GOT3 (cell line): ENCODE results near the gene CALD1.

Experiments used
- DNase-seq: peaks from one replicate; lab custom pipeline; 2025; ENCODE audit warnings: mixed read lengths; lab: John Stamatoyannopoulos, UW

CALD1 gene

DNA sequence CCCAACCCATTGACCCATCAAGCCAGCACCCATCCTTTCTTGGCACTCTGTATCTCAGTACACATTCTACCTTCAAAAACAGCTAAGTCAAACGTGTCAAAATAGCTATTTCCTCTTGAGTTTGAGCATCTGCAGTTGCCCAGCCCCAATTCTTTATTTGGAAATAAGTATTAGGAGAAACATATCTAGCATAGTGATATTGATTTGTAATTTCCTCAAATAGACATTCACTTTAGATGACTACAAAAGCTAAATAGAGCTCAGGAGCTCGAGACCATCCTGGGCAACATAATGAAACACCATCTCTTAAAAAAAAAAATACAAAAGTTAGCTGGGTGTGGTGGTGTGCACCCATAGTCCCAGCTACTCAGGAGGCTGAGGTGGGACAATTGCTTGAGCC is 147.6 kb downstream of the CALD1 start:
- DNase-seq: no peak

DNA sequence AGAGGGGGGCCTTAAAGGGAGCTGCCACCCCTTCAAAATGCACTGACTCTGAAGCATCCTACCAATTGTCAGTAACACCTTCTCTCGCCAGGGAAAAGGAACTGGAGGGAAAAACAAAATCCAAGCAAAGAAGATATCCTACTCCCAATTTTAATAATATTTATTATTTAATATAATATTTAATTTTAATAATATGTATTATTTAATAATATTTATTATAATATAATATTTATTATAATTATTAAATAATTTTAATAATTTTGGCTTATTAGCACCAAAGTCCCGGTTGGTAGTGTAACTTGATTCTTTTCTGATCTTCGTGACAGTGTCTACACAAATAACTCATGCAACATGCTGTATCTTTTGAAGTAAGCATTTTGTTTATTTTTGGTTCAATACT is 148.3 kb downstream of the CALD1 start:
- no peak for DNase-seq

DNA sequence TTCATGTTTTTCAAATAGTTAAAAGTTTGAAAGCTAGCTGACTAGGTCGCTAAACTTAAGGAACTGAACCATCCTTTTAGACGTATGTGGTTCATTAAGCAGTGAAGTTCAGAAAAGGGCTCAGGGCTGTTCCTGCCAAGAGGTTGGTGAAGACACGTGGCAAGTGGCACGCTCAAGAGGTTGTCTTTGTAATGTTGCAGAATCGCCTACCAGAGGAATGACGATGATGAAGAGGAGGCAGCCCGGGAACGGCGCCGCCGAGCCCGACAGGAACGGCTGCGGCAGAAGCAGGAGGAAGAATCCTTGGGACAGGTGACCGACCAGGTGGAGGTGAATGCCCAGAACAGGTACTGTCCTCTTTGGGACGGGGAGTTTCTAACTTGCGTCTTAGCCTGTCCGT is 149.1 kb downstream of the CALD1 start:
- no peak for DNase-seq

DNA sequence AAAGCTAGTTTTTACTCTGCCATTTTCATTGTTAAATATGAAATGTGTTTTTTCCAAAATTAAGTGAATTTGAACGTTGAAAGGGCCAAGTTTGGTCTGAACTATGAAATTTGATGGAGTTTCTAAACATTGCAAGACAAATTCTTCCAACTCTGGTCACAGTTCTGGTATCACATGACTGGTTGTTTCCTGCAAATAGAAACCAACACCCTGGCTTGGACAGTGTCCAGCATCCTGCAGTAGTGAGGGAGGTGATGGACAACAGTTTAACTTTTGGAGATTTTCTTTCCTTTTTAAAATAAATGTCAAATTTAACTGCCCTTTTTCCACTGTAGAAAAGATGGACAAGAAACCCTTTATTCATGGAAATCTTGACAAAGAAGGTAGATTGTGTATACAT is 152.1 kb downstream of the CALD1 start:
- no peak for DNase-seq

DNA sequence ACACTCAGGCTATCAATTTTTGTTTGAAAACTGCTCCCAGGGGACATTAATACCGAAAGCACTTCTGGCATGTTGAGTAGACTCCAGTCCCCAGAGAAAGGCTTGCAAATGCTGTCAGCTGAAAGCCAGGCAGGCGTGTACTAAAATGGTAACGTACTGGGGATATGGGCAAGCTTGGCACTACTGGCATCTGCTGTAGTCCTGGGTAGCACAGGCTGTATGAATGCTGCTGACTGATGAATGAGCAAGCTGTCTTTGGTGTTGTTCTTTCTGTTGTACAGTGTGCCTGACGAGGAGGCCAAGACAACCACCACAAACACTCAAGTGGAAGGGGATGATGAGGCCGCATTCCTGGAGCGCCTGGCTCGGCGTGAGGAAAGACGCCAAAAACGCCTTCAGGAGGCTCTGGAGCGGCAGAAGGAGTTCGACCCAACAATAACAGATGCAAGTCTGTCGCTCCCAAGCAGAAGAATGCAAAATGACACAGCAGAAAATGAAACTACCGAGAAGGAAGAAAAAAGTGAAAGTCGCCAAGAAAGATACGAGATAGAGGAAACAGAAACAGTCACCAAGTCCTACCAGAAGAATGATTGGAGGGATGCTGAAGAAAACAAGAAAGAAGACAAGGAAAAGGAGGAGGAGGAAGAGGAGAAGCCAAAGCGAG is 153.4 kb downstream of the CALD1 start:
- DNase-seq: no peak

DNA sequence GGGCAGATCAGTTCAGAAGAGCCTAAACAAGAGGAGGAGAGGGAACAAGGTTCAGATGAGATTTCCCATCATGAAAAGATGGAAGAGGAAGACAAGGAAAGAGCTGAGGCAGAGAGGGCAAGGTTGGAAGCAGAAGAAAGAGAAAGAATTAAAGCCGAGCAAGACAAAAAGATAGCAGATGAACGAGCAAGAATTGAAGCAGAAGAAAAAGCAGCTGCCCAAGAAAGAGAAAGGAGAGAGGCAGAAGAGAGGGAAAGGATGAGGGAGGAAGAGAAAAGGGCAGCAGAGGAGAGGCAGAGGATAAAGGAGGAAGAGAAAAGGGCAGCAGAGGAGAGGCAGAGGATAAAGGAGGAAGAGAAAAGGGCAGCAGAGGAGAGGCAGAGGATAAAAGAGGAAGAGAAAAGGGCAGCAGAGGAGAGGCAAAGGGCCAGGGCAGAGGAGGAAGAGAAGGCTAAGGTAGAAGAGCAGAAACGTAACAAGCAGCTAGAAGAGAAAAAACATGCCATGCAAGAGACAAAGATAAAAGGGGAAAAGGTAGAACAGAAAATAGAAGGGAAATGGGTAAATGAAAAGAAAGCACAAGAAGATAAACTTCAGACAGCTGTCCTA is 154.1 kb downstream of the CALD1 start:
- DNase-seq: no peak

DNA sequence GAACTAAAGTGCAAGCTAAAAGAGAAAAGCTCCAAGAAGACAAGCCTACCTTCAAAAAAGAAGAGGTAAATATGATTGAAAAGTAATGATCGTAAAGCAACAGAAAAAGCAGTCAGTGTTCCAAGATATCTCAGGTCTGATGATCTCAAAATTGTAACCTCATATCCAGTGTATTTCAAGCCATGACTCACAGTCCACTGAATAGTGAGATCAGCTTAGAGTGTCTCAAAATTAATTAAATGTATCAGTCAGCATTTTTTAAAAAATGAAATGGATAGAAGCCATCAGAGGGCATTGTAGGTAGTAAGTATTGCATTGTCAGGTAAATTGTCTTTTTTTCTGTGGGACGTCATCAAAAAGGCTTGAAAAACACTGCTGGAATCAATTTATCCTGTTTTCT is 156.3 kb downstream of the CALD1 start:
- no peak for DNase-seq

DNA sequence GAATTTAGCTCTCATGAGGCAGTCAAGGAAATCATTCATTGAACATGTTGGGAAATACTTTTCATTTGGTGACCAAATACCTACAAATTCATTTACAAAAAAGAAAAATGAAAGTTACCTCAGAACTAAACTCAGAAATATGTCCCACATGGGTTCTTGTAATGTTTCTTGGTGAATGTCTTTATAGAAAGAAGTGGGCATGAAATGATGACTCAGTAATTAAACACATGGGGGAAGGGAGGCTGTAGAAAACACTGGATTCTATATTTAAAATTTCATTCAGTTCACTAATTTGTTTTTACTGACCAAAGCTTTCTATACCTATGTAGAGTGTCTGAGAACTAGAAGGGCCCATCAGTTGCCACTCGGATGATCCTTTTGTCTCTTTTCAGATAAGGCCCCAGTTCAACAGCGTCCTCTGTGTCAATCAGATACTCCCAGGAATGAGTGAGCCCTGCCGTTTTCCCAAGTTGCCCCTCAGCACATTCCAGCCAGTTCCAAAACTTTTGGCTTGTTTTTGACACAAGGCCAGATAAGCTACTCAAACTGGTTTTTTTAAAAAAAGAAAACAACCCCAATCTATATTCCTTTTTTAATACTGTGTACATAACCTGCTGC is 157.6 kb downstream of the CALD1 start:
- no peak for DNase-seq

DNA sequence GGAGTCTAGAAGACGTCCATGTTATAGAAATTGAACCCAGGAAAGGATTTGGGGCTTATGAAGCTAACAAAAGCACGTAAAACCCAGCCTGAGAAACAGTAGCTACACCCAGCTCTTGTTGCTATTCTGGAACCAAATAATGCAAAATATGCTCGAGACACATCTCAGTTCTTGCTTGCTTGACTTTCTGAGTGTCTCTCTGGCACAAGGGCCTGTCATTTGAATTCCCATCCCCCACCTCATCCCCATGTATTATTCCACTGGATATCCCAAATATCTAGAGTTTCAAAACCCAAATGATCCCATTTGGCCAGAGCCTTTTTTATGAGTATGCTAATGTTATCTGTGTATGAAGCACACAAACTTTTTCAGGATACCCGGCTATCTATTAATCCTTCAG is 158.7 kb downstream of the CALD1 start:
- no peak for DNase-seq

DNA sequence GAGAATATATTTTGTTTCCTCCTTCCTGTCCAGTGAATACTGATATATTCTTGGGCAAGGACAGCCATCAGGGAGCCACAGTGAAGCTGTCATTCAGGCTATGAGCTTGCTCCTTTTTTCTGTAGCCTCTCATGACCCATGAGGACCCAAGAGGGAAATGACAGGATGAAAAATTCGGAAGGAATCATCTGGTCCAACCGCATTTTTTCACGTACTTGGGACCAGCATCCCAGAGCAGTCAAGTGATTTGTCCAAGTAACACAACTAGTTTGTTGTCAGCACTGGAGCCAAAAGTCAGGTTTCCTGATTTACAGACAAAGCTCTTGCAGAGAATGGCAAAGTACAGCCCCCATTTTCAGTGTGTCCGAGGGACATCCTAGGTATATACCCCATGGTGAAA is 159.7 kb downstream of the CALD1 start:
- DNase-seq: no peak

DNA sequence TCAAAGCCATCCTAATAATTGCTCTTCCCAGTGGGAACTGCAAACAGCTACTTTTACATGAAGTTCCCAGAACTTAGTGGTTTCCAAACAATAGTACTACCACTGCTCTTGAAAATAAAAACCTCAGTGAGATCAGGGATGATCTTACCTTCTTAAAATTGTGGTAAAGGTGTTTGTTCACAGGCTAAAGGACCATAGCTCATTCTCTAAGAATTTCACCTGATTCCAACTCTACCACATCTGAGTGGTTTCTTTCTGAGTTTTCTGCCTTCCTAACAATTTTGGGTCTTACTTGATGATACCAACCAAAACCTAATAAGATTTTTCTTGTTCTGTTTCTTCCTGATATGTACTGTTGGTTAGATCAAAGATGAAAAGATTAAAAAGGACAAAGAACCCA is 161.3 kb downstream of the CALD1 start:
- no peak for DNase-seq

DNA sequence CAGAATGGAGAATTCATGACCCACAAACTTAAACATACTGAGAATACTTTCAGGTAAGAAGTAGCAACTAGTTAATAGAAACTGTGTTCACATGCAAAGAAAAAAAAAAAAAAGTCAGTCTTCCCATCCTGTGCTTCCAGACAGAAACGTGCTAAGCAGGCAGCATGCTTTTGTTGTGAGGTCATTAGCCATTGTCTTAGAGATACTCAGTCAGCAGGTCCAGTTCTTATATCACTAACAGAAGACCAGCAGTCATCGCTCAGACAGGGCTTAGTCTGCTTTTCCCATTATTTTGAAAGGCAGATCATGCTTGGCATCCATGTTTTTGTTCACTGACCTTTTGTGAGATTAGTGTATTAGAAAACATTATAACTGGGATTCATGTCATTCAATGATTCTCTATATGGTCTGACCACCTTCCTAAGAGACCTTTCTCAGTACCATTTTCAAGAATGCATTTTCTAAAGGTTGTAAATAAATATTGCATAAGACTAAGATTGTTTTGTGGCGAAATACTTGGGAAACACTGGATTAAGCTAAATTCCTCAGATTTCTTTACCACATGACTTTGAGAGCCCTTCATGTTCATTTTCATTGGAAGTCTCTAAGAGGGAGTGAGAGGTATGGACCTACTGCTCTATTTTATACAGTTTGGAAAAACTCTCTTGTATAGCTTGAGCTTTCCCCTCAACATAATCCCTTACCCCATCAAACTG is 161.9 kb downstream of the CALD1 start:
- DNase-seq: no peak

DNA sequence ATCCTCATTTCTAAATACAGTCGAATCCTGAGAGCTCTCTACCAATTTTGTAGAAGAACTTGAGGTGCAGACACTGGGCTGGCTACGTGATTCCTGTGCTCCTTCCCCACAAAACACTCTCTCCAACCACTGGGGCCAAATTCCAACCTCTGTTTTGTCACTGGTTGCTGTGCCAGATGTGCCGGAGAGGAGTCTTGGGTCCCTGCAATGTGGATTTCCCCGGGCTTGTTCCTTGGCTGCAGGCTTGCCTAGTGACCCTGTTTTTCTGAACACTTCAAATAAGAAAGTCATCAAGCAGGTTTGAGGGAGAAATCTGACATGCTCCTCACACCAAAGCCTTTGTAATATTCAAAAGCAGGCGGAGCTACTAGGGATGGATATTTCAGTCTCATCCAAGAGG is 162.5 kb downstream of the CALD1 start:
- DNase-seq: no peak

DNA sequence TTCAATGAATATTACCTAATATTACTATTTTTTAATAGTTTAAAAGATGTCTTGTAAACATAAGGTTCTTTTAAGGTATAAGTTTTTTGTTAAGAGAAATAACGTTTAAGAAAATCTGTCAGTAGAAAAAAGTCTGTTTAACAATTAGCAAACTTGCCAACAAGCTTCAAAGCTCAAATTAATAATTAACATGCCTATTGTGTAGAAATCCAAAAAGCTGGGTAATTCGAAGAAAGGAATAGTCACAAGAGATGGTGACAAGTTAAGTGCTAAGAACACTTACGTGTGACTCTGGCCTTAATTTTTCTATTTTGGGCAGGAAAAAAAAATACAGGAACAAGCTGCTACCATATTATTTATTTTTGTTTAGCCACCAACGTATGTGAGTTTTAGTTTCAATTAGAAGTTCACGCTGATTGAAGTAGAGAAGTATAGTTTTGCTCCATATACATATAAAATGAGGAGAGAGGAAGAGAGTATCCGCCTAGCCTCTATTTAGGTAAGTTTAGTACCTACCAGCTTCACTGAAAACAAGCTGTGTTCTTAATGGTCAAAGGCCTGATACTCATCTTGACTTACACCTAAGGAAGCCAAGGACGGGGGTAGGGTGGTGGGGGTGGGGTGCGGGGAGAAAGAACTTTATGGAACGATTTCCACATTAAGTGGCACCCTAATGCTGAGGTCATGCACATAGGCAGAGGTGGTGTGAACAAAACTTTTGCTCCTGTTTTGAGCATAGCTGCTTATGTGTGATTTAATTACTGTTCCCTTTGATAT is 163.4 kb downstream of the CALD1 start:
- DNase-seq: no peak

DNA sequence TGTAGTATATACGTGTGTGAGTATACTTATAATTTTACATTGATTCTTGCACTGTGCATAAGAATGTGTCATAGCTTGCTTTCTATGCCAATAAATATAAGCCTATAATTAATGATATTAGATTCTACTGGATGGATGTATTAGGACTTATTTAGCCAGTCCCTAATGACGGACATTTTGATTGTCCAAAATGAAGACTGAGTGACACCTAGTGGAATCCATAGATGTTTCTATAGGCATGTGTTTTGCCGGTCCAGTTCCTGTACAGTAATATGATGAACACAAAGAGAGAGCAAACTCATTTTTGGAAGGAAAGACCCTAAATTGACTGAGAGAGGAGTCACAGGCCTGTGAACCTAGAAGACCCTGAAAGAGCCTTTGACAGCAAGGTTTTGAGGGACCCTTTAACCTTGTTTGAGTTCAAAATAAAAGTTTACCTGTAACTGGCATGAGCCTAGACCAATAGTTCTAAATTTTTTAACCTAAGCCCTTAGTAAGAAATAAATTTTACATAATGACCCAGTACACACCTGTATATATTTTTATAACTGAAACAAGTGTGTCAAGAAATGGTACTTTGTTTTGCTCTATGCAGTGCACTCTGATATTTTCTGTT is 164.5 kb downstream of the CALD1 start:
- no peak for DNase-seq

DNA sequence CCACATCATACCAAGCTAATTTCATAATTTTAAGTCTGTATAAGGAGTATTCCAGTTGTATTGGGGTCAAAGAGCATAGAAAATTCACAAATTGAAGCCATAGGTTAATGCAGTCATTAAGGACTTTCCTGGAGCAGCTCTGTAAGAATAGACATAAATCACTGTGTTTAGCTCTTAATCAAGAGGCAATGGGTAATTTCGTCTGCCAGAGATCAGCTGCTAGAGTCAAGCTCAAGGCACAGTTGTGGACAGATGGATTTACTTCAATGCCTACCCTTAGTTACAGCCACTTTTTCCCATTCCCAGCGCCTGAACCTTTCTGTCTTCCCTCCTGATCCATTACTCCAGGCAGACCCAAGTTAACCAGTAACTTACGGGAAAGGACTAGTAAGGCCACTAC is 166.3 kb downstream of the CALD1 start:
- no peak for DNase-seq

DNA sequence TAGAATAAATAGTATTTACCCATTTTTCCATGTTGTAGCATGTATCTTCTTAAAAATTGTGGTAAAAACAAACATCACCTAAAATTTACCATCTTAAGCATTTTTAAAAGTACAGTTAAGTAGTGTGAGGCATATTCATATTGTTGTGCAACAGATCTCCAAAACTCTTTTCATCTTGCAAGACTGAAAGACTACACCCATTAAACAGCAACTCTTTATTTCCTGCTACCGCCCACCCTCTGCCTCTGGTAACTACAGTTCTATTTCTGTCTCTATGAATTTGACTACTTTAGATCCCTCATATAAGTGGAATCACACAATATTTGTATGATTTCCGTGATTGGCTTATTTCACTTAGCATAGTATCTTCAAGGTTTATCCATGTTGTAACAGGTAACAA is 166.8 kb downstream of the CALD1 start:
- DNase-seq: no peak

DNA sequence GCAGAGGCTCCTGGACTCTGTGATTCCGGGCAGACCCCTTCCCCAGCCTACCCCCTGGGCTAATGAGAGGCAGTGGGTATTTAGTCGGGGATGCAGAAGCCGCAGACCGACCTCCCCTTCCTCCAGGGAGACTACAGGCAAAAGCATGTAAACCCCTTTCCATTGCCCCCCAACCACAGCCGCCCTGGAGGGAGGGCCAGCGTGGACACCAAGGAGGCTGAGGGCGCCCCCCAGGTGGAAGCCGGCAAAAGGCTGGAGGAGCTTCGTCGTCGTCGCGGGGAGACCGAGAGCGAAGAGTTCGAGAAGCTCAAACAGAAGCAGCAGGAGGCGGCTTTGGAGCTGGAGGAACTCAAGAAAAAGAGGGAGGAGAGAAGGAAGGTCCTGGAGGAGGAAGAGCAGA is 167.9 kb downstream of the CALD1 start:
- no peak for DNase-seq

DNA sequence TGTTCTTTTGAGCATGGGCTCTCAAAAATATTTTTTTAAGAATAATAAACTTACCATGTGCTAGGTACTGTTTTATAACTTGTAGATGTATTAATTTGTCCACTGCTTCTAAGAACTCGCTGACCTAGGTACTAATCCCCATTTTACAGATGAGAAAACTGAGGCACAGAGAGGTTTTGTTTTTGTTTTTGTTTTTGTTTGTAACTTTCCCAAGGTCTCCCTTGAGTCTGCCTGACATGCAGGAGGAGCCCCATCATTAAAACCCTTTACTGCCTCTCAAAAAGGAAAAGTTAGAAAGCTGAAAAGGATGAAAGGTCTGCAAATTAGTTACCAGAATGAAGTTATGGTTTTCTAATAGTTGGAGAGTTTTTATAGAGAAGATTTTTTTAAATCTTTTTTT is 168.4 kb downstream of the CALD1 start:
- no peak for DNase-seq

DNA sequence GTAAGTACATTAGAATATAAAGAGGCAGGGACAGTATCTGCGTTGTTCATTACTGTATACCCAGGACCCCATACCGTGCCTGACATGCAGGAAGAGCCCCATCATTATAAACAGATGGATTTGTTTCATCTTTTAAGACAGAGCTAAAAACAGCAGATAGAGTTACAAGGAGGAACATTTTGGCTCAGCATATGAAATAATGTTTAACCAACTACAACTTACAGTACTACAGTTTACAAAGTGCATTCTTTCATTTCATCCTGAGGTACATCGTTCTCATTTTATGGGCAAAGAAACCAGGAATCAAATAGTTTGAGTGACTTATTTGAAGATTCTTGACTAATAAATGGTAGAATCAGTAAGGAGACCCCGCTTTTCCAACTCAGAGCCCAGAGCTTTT is 168.8 kb downstream of the CALD1 start:
- no peak for DNase-seq

DNA sequence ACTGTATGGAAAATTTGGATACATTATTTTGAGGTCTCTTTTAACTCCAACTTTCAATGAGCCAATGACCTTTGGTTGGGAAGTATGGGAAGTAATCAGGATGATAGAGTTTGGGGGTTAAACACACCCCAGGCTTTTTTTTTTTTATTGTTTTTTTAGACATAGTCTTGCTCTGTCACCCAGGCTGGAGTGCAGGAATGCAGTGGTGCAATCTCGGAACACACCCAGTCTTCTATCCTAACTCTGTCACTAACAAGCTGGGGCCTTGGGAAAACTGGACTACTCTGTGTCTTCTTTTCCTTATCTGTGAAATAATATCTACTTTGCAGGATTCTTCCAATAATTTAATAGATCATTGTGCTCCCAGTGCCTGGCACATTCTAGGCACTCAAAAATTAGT is 169.3 kb downstream of the CALD1 start:
- no peak for DNase-seq

DNA sequence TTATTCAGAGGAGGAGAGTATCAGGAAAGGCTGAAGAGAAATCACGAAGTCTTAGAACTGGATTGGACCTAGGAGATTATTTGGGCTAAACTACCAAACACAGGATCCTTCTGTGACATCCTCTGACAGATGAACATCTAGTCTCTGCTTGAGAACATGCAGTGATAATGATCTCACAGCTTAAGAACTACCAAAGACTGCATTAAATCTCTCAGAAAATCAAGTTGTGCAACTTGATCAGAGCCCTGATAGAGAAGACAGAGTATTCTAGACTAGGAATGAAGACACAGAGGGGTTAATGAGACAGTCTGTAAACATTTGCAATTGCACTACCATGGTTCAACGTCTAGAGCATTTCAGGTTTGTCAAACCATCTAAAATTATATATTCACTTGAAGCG is 169.7 kb downstream of the CALD1 start:
- no peak for DNase-seq
